GM10266 (cell line): ENCODE results near the gene ZNF528.
A peak's percentile ranks its signal among the peaks of the same experiment; 100 is the strongest.

ENCODE experiments used
- DNase-seq: peaks from one replicate; pipeline ENCODE4 v3.0.0; 2012; ENCODE audit errors: extremely low spot score
- CTCF ChIP-seq: IDR thresholded peaks from 2 replicates; pipeline ENCODE4 v1.5.1; 2012; ENCODE audit warnings: mild to moderate bottlenecking, low read depth; ENCODE audit not compliant: control insufficient read depth, insufficient read depth; ENCODE audit errors: missing control alignments

ZNF528 gene

GRCh38 chr19:52397310-52398080 lies at the start of gene ZNF528:
Gene ZNF528, plus strand, starts transcription at chr19:52397849. Its CDS starts 4,165 bp downstream, at chr19:52402014.
- no peak for TF ChIP-seq CTCF
- DNase-seq: peak; percentile 91

- TF ChIP-seq CTCF: no peak
- DNase-seq: no peak
These were observed 46.1 kb upstream of the ZNF528 start for GRCh38 chr19:52351512-52351911.

- TF ChIP-seq CTCF: no peak
These were observed 31.2 kb upstream of the ZNF528 start for GRCh38 chr19:52366414-52366824.

GRCh38 chr19:52369559-52370340 lies 27.9 kb upstream of the ZNF528 start, which contains the start of gene ZNF880:
Gene ZNF880, plus strand, starts transcription at chr19:52369923. Its CDS starts 43 bp downstream, at chr19:52369966.
- TF ChIP-seq CTCF: no peak
- peak; percentile 81 for DNase-seq

More at GRCh38 chr19:52366414-52366824, 31.2 kb upstream of the ZNF528 start:
- no peak for DNase-seq

GRCh38 chr19:52370341-52370710 lies 27.3 kb upstream of the ZNF528 start:
- no peak for DNase-seq

GRCh38 chr19:52391135-52391534 lies 6.5 kb upstream of the ZNF528 start:
- no peak for DNase-seq
- no peak for TF ChIP-seq CTCF

More at GRCh38 chr19:52370341-52370710, 27.3 kb upstream of the ZNF528 start:
- TF ChIP-seq CTCF: no peak

GRCh38 chr19:52398081-52398441 lies 412 bp downstream of the ZNF528 start:
- TF ChIP-seq CTCF: no peak
- peak; percentile 17 for DNase-seq
